GM12874 (cell line): Measurements from ENCODE around the gene CMTM1.

Experiments used
- TF ChIP-seq, protein P1 (sequence below): IDR thresholded peaks from 2 replicates; pipeline ENCODE4 v1.5.1; 2011; ENCODE audit warnings: low read depth, mild to moderate bottlenecking, control low read depth, low read length, moderate library complexity; ENCODE audit not compliant: insufficient read depth

CMTM1 gene

DNA sequence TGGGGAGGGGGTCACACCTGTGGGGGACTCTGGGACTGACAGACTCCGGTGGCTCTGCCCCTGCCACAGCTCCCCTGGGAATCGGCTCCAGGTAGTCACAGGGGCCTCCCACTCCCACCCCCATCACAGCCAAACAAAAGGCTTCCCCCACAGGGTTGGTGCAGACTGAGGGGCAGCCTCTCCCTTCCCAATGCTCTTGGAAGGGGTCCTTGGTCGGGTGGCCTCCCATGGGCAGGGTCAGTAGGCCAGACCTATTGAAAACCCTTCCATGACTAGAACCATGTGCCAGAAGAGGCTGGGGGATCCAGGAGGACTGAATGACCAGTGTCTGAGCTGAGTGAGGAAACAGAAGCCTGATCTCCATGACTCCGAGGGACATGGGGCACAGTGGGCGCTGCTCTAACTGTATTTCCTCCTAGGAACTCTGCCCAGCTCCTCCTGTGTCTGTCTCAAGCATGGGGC lies 45.0 kb upstream of the CMTM1 start:
- TF ChIP-seq, protein P1, sequence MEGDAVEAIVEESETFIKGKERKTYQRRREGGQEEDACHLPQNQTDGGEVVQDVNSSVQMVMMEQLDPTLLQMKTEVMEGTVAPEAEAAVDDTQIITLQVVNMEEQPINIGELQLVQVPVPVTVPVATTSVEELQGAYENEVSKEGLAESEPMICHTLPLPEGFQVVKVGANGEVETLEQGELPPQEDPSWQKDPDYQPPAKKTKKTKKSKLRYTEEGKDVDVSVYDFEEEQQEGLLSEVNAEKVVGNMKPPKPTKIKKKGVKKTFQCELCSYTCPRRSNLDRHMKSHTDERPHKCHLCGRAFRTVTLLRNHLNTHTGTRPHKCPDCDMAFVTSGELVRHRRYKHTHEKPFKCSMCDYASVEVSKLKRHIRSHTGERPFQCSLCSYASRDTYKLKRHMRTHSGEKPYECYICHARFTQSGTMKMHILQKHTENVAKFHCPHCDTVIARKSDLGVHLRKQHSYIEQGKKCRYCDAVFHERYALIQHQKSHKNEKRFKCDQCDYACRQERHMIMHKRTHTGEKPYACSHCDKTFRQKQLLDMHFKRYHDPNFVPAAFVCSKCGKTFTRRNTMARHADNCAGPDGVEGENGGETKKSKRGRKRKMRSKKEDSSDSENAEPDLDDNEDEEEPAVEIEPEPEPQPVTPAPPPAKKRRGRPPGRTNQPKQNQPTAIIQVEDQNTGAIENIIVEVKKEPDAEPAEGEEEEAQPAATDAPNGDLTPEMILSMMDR, result no peak

DNA sequence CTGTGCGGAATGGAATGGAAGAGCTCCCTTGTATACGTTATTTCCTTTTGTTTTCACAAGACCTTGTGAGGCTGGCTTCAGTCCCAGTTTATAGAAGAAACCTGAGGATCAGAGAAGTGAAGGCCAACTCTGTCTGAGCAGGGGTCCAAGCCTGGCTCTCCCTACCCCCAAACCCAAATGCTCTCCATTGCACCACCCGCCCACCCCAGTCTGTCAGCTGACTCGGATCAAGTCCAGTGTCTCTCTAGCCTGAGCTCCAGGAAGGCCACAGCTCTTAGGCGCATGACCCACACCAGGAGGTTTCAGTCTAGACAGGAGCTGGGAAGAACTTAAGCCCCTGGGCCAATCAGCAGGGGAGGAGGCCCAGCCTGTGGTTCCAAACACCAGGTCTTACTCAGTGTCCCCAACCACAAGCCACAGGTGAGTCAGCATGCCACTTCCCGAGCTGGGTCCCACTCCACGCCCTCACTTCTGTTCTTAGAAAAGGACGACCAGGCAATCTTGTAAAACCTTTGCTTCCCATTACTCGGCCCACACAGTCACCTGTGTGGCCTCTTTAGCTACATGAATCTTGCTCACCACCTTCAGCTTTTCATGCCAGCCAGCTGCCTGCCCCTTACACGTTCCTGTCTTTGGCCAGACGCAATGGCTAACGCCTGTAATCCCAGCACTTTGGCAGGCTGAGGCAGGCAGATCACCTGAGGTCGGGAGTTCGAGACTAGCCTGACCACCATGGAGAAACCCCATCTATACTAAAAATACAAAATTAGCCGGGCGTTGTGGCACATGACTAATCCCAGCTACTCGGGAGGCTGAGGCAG lies 44.1 kb upstream of the CMTM1 start:
- TF ChIP-seq, protein P1, result no peak

DNA sequence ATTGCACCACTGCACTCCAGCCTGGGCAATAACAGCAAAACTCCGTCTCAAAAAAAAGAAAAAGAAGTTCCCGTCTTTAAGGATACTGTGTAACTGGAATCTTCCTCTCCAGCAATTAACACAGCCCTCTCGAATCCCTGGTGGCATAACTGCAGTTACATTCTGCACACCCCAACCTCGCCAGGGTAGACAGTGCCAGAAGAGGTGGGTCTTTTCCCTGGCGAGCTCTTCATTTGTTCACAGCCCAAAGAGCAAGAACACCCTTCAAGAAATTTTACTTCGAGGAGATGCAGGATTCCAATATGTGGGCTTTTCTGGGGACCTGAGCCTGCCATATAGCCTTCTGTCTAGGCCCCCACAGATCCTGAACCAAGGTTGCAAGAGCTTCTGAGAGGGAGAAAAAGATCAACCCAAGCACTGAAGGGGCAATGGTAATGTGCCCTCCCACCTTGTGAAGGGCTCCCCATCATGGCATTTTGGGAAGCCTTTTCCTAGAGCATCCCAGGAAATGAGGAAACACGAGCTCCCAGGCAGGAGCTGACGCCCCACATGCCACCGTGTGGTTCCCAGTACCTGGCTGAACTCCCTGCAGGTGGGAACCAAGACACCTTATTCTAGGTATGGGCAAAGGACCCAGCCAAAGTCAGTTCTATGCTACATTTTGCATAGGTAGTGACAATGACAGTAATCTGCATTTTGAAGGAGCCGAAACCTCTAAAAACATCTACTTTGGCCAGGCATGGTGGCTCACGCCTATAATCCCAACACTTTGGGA lies 43.2 kb upstream of the CMTM1 start:
- TF ChIP-seq, protein P1, result no peak

DNA sequence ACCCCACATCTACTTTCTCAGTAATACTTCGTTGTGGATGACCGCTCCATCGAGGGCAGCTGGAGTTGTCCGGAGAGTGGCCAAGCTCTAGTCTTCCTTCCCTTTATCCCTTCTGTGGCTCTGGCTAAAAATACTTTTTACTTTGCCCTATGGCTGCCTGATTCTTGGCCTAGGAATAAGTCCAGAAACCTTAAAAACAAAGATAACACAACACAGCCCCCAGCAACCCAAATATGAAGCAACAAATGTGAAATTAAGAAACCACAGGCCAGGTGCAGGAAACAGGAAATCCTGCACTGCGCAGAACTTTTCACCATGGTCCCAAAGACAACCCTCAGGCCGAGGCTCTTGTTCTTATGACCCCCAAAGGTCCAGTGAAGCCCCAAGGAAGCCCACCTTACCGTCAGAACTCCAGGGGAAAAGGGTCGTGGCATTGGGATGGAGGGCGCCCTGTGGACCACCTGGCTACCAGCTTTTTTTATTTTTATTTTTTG lies 42.3 kb upstream of the CMTM1 start:
- TF ChIP-seq, protein P1, result no peak

DNA sequence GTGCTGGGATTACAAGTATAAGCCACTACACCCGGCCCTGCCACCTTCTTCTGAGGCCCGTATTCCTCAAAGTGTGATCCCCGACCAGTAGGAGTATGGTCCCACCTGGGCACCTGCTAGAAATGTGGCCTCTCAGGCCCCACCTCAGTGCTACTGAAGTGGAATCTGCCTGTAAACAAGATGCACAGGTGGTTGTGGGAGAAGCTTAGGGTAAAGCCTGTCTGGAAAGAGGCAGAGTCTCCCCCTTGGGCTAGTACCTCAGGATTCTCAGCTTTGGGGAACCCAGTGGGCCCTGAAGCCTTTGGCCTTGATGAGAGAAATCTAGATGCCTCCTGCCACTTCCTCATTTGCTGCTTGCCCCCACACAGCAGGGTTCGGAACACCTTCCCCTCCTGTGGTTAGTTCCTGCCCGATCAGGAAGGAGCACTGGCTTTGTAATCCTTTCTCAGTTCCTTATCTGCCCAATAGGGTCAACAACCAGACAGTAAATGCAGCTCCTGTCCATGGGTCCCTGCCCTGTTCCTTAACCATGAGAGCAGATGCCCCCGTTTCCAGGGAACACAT lies 41.6 kb upstream of the CMTM1 start:
- TF ChIP-seq, protein P1, result no peak

DNA sequence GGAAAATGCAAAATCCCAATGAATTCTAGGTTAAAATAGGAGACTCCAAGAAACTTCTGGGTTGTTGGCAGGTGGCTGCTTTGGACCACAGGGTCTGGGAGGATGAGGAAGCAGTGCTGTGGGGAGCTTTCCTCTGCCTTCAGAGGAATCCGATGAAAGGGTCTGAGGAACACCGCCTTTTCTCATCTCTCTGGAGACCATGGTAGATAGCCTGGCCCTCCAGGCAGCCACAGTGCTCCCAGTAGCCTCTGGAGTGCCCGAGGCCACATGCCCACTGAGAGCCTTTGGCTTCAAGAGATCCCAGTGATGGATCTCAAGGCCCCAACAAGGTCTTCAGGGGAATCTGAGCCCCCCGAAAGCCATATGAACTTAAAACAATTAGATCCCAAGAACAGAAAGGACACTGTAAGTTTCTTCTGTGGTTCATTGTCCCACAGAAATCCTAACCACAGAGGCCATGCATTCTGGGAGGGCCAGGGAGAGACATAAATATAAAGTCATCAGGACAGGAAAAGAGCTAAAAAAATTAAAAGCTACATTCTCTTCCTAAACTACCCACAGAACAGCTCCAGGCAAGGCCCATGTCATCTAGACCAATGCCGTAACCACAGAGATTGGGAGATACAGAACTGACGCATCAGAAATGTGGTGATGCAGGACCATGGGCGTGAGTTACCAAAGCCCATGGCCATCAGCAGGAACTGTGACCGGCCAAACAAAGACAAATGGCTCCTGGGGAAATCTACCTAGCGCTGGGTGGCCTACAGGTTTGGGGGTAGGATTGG lies 40.7 kb upstream of the CMTM1 start:
- TF ChIP-seq, protein P1, result no peak
